GM15510 (cell line): ENCODE data around the gene GALNT7.

Experiments
- POLR2A ChIP-seq: IDR thresholded peaks from 3 replicates; pipeline ENCODE4 v1.6.1; 2011; ENCODE audit warnings: borderline replicate concordance; ENCODE audit not compliant: insufficient read length; ENCODE audit errors: extremely low read depth

Gene GALNT7

GRCh38 chr4:173237152-173237551 lies 68.5 kb downstream of the GALNT7 start:
- TF ChIP-seq POLR2A: no peak

GRCh38 chr4:173237762-173238161 lies 69.2 kb downstream of the GALNT7 start:
- no peak for TF ChIP-seq POLR2A

GRCh38 chr4:173240696-173241095 lies 72.1 kb downstream of the GALNT7 start:
- no peak for TF ChIP-seq POLR2A

GRCh38 chr4:173242466-173243250 lies 74.0 kb downstream of the GALNT7 start:
- TF ChIP-seq POLR2A: no peak

GRCh38 chr4:173243321-173243720 lies 74.7 kb downstream of the GALNT7 start:
- no peak for TF ChIP-seq POLR2A

- no peak for TF ChIP-seq POLR2A
Observed at GRCh38 chr4:173243917-173244658, 75.5 kb downstream of the GALNT7 start.

GRCh38 chr4:173245952-173246351 lies 77.3 kb downstream of the GALNT7 start:
- no peak for TF ChIP-seq POLR2A

- no peak for TF ChIP-seq POLR2A
Observed at GRCh38 chr4:173246719-173247118, 78.1 kb downstream of the GALNT7 start.

GRCh38 chr4:173247321-173247720 lies 78.7 kb downstream of the GALNT7 start:
- TF ChIP-seq POLR2A: no peak

GRCh38 chr4:173248690-173249089 lies 80.1 kb downstream of the GALNT7 start:
- TF ChIP-seq POLR2A: no peak

- no peak for TF ChIP-seq POLR2A
Observed at GRCh38 chr4:173252024-173252935, 83.7 kb downstream of the GALNT7 start.

GRCh38 chr4:173253561-173253960 lies 85.0 kb downstream of the GALNT7 start:
- TF ChIP-seq POLR2A: no peak

- no peak for TF ChIP-seq POLR2A
Observed at GRCh38 chr4:173254646-173255045, 86.0 kb downstream of the GALNT7 start.

- TF ChIP-seq POLR2A: no peak
Observed at GRCh38 chr4:173256825-173257224, 88.2 kb downstream of the GALNT7 start.
